A549 (cell line): ENCODE data around the gene ADSS1. TPM values are rescaled to one million over a fixed set of nuclear protein-coding genes. Genes with fewer than 3 reads are reported as not detected.

Experiments
- ATAC-seq, 2 experiments: fragments of 200-7000 bp in 1 of 2; fragments of >200 bp in 1 of 2; cut with Nextera tagmentation in 1 of 2; cut with Tn5 transposase in 1 of 2; 3 replicates each; pipeline versions ENCODE4 v1.8.0 to v1.9.1; 2018 to 2020; ENCODE audit warnings: mild to moderate bottlenecking in 1 of 2, moderate library complexity in 1 of 2
- CTCF ChIA-PET: fragments of 300-600 bp; sonication (Branson Sonifier 250); formaldehyde crosslinking; extraction: SDS; loops from one replicate; lab custom pipeline; 2021; ENCODE audit warnings: antibody characterized with exemption, inconsistent platforms; lab: Yijun Ruan, JAX
- POLR2A ChIA-PET: fragments of 350-600 bp; formaldehyde crosslinking; extraction: SDS; loops from one replicate; lab custom pipeline; 2021; ENCODE audit warnings: antibody characterized with exemption, inconsistent platforms; lab: Yijun Ruan, JAX
- DNase-seq, 2 experiments: peaks; one replicate each; pipeline versions ENCODE4 v3.0.0 to v3.0.0-alpha.2; 2011 to 2016; ENCODE audit warnings: low read depth in 1 of 2, low spot score in 1 of 2
- FAIRE-seq: peaks from 2 replicates; lab custom pipeline; 2011; peaks lifted over from hg19 to GRCh38; lab: Jason Lieb, UNC
- H3K27ac ChIP-seq, 2 experiments: fragments of >200 bp; sonication (Bioruptor Twin); formaldehyde crosslinking; 3 replicates each; pipeline ENCODE4 v1.5.1; 2016 to 2017
- H3K4me1 ChIP-seq: fragments of >200 bp; sonication (Bioruptor Twin); formaldehyde crosslinking; 3 replicates; pipeline ENCODE4 v1.6.1; 2016
- H3K4me2 ChIP-seq: fragments of >200 bp; sonication (Bioruptor Twin); formaldehyde crosslinking; 3 replicates; pipeline ENCODE4 v1.6.1; 2016
- H3K4me3 ChIP-seq: fragments of >200 bp; sonication (Bioruptor Twin); formaldehyde crosslinking; 3 replicates; pipeline ENCODE4 v1.5.1; 2016
- H3K9me3 ChIP-seq: fragments of >200 bp; sonication (Bioruptor Twin); formaldehyde crosslinking; 3 replicates; pipeline ENCODE4 v1.6.1; 2016
- BHLHE40 ChIP-seq: IDR thresholded peaks from 2 replicates; pipeline ENCODE4 v1.6.1; 2012; ENCODE audit warnings: low read depth, low read length, inconsistent platforms
- CBX8 ChIP-seq: fragments of 200-600 bp; sonication (generic); IDR thresholded peaks from 2 replicates; pipeline ENCODE4 v1.6.1; 2016
- CEBPB ChIP-seq, 2 experiments: fragments of >200 bp in 1 of 2; sonication (Bioruptor Twin) in 1 of 2; formaldehyde crosslinking in 1 of 2; IDR thresholded peaks; 2 replicates each; pipeline ENCODE4 v1.6.1; 2012 to 2016
- CHD2 ChIP-seq: fragments of 150-350 bp; IDR thresholded peaks from 2 replicates; pipeline ENCODE4 v1.6.1; 2014; ENCODE audit warnings: low read length; ENCODE audit not compliant: partially characterized antibody
- CHD4 ChIP-seq: fragments of 200-600 bp; sonication (generic); IDR thresholded peaks from 2 replicates; pipeline ENCODE4 v1.6.1; 2016; ENCODE audit warnings: antibody characterized with exemption, mild to moderate bottlenecking, borderline replicate concordance
- CTCF ChIP-seq: fragments of >200 bp; sonication (Bioruptor Twin); formaldehyde crosslinking; IDR thresholded peaks from 3 replicates; pipeline ENCODE4 v1.5.1; 2016
- EHF ChIP-seq: fragments of 250-450 bp; sonication (Bioruptor Pico); IDR thresholded peaks from 2 replicates; pipeline ENCODE4 v1.5.0; 2020; ENCODE audit warnings: mild to moderate bottlenecking
- ELK1 ChIP-seq: fragments of 150-350 bp; IDR thresholded peaks from 2 replicates; pipeline ENCODE4 v1.6.1; 2014; ENCODE audit warnings: low read depth, mild to moderate bottlenecking, low read length
- EP300 ChIP-seq, 2 experiments: fragments of >200 bp; sonication (Bioruptor Twin); formaldehyde crosslinking; IDR thresholded peaks; 2 replicates in 1 of 2; 3 replicates in 1 of 2; pipeline ENCODE4 v1.6.1; 2016 to 2017
- ESRRA ChIP-seq: fragments of 150-350 bp; IDR thresholded peaks from 2 replicates; pipeline ENCODE4 v1.6.1; 2014; ENCODE audit warnings: mild to moderate bottlenecking, low read length, borderline replicate concordance
- FOSL2 ChIP-seq, 2 experiments: fragments of 450-650 bp in 1 of 2; fragments of >200 bp in 1 of 2; sonication (Bioruptor Twin) in 1 of 2; formaldehyde crosslinking; IDR thresholded peaks; 2 replicates each; pipeline versions ENCODE4 v1.5.0 to v1.6.1; 2016 to 2020; ENCODE audit warnings: mild to moderate bottlenecking in 1 of 2, moderate library complexity in 1 of 2
- GATA3 ChIP-seq: IDR thresholded peaks from 2 replicates; pipeline ENCODE4 v1.6.1; 2012; ENCODE audit warnings: borderline replicate concordance
- HDAC2 ChIP-seq: fragments of 200-600 bp; sonication (generic); IDR thresholded peaks from 2 replicates; pipeline ENCODE4 v1.6.1; 2016
- HOXB5 ChIP-seq: fragments of 250-450 bp; sonication (Bioruptor Pico); IDR thresholded peaks from 2 replicates; pipeline ENCODE4 v1.5.0; 2020; ENCODE audit warnings: mild to moderate bottlenecking, moderate library complexity
- KDM5A ChIP-seq: fragments of 200-600 bp; sonication (generic); IDR thresholded peaks from 2 replicates; pipeline ENCODE4 v1.6.1; 2016; ENCODE audit warnings: antibody characterized with exemption, mild to moderate bottlenecking
- MAFK ChIP-seq: fragments of 450-650 bp; IDR thresholded peaks from 2 replicates; pipeline ENCODE4 v1.6.1; 2014; ENCODE audit not compliant: partially characterized antibody
- MYC ChIP-seq: IDR thresholded peaks from 2 replicates; pipeline ENCODE4 v1.6.1; 2012; ENCODE audit warnings: mild to moderate bottlenecking, inconsistent platforms, low read length, improper control_type of control experiment, borderline replicate concordance
- NR3C1 ChIP-seq: fragments of >200 bp; sonication (Bioruptor Twin); formaldehyde crosslinking; IDR thresholded peaks from 3 replicates; pipeline ENCODE4 v1.6.1; 2017
- PHF8 ChIP-seq: fragments of 200-600 bp; sonication (generic); IDR thresholded peaks from 2 replicates; pipeline ENCODE4 v1.6.1; 2016; ENCODE audit warnings: low read depth, mild to moderate bottlenecking, antibody characterized with exemption, moderate library complexity, borderline replicate concordance
- POLR2A ChIP-seq: IDR thresholded peaks from 2 replicates; pipeline ENCODE4 v1.6.1; 2012; ENCODE audit warnings: mild to moderate bottlenecking, low read length
- RARB ChIP-seq: fragments of 250-450 bp; sonication (Bioruptor Pico); IDR thresholded peaks from 2 replicates; pipeline ENCODE4 v1.8.0; 2021; ENCODE audit warnings: mild to moderate bottlenecking, moderate library complexity
- RNF2 ChIP-seq: fragments of 200-600 bp; sonication (generic); IDR thresholded peaks from 2 replicates; pipeline ENCODE4 v1.6.1; 2016; ENCODE audit warnings: low read depth, mild to moderate bottlenecking, antibody characterized with exemption, moderate library complexity, borderline replicate concordance
- WGBS: methylation state at CpG from one replicate; pipeline ENCODE4 v1.1.6; 2017; ENCODE audit errors: missing lambda C conversion rate; 5-methylcytosine and 5-hydroxymethylcytosine counted together
- polyA plus RNA-seq, 4 experiments: library from polyadenylated mRNA; depleted of rRNA in 3 of 4; stranded (reverse); fragments of >200 nt; fragmentation: RNase III in 1 of 4; extraction: RNeasy Plus Mini Kit Qiagen cat#74134 plus additional on column Dnase treatment in 1 of 4; gene quantifications; 2 replicates in 3 of 4; 3 replicates in 1 of 4; pipeline ENCODE4 v1.2.3, GENCODE V29; 2011 to 2017
- TF ChIP-seq, protein P1 (sequence below): IDR thresholded peaks from 2 replicates; pipeline ENCODE4 v1.6.1; 2012
- TF ChIP-seq, protein P2 (sequence below): fragments of >200 bp; sonication (Bioruptor Twin); formaldehyde crosslinking; IDR thresholded peaks from 2 replicates; pipeline ENCODE4 v1.6.1; 2016
- TF ChIP-seq, protein P3 (sequence below): fragments of >200 bp; sonication (Bioruptor Twin); formaldehyde crosslinking; IDR thresholded peaks from 3 replicates; pipeline ENCODE4 v1.6.1; 2016
- TF ChIP-seq, protein P4 (sequence below): fragments of 250-450 bp; sonication (Bioruptor Pico); IDR thresholded peaks from 2 replicates; pipeline ENCODE4 v1.5.0; 2020; ENCODE audit warnings: low read depth, mild to moderate bottlenecking, moderate library complexity

ADSS1 gene
- polyA plus RNA-seq, 2 of the 4 experiments (the other 2 are of a cell fraction), result 6.2 to 10.1 TPM

DNA sequence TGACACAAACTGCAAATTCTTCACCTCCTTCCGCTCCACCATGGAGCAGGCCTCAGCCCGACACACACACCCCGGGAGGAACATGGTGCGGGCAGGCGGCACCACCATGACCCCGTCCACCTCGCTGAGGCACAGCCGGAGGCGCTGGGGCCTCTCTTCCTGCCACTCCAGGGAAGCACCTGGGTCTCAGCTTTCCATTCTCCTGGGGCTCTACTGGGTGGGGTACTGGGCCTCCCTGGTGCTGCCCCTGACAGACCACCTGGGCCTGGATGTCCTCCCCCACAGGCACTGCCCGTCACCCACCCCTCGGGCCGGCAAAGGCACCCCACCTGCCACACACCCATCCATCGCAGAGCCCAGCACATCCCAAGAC lies 61.7 kb downstream of the ADSS1 start:
- no peak for DNase-seq
- CTCF ChIA-PET, result interaction anchor here (1.1 to 1.4 kb wide), 4 partner anchors 15 to 41 kb away, joined by 3 to 14 read pairs (median 4); no protein-coding TSS in a partner anchor
- Histone ChIP-seq H3K4me3 (no peak overlapping the region), H3K4me1 (0 out of 3 replicates have a peak, but pooled peaks cover 10% of the 10 kb centered on the region), H3K9me3 (no peaks in the 10 kb centered on the region), H3K27ac (no peak overlapping the region), H3K4me2 (no peak overlapping the region)
- no peak for FAIRE-seq
- ATAC-seq, result no peak
- TF ChIP-seq CEBPB (IDR thresholded peaks at IDR 0.05) (no peak), CBX8 (no peak), RARB (no peak), HDAC2 (no peak), KDM5A (no peak), MAFK (no peak), EHF (CRISPR knock-in tag) (no peak), CHD2 (no peak), CTCF (no peak), ESRRA (no peak), PHF8 (no peak), CHD4 (no peak), ELK1 (no peak), FOSL2 (IDR thresholded peaks at IDR 0.05) (no peak), FOSL2 (CRISPR knock-in tag; IDR thresholded peaks at IDR 0.05) (no peak), BHLHE40 (no peak), RNF2 (no peak), MYC (no peak)
- TF ChIP-seq, protein P1, sequence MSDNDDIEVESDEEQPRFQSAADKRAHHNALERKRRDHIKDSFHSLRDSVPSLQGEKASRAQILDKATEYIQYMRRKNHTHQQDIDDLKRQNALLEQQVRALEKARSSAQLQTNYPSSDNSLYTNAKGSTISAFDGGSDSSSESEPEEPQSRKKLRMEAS, result no peak
- TF ChIP-seq, protein P2, sequence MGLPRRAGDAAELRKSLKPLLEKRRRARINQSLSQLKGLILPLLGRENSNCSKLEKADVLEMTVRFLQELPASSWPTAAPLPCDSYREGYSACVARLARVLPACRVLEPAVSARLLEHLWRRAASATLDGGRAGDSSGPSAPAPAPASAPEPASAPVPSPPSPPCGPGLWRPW, result no peak
- WGBS, result 83% methylated on average over 13 of the region's 13 CpGs
- POLR2A ChIA-PET, result no interaction called here

- H3K27ac ChIP-seq, result no peak overlapping the region
- no peak for ATAC-seq
- CTCF ChIA-PET, result interaction anchor here (1.1 kb wide), 2 partner anchors 18 to 41 kb away, joined by 3 to 4 read pairs; no protein-coding TSS in a partner anchor
- H3K4me3 ChIP-seq, result no peak overlapping the region
- TF ChIP-seq EP300 (IDR thresholded peaks at IDR 0.05) (no peak), ELK1 (no peak), HOXB5 (no peak), GATA3 (no peak), PHF8 (no peak), POLR2A (no peak), NR3C1 (no peak)
- TF ChIP-seq, protein P3, sequence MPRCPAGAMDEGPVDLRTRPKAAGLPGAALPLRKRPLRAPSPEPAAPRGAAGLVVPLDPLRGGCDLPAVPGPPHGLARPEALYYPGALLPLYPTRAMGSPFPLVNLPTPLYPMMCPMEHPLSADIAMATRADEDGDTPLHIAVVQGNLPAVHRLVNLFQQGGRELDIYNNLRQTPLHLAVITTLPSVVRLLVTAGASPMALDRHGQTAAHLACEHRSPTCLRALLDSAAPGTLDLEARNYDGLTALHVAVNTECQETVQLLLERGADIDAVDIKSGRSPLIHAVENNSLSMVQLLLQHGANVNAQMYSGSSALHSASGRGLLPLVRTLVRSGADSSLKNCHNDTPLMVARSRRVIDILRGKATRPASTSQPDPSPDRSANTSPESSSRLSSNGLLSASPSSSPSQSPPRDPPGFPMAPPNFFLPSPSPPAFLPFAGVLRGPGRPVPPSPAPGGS, result no peak
- TF ChIP-seq, protein P4, sequence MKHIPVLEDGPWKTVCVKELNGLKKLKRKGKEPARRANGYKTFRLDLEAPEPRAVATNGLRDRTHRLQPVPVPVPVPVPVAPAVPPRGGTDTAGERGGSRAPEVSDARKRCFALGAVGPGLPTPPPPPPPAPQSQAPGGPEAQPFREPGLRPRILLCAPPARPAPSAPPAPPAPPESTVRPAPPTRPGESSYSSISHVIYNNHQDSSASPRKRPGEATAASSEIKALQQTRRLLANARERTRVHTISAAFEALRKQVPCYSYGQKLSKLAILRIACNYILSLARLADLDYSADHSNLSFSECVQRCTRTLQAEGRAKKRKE (CRISPR knock-in tag), result no peak
- TF ChIP-seq, all 56 proteins: peak for 0
- no peaks in the 10 kb centered on the region for H3K9me3 ChIP-seq
- H3K4me1 ChIP-seq, result 0 out of 3 replicates have a peak, but pooled peaks cover 10% of the 10 kb centered on the region
- 100% methylated on average over 2 of the region's 14 CpGs for WGBS
- H3K4me2 ChIP-seq, result no peak overlapping the region
- POLR2A ChIA-PET, result no interaction called here
- FAIRE-seq, result no peak
- DNase-seq, result no peak
Measured at GRCh38 chr14:104786091-104786586, 62.1 kb downstream of the ADSS1 start.
